DOHH2 (cell line): ENCODE data around the gene DHCR24.

ENCODE experiments used
- CTCF ChIP-seq: fragments of 200-600 bp; sonication (generic); IDR thresholded peaks from one replicate; pipeline ENCODE4 v1.5.1; 2014; ENCODE audit warnings: antibody characterized with exemption, mild to moderate bottlenecking, low read depth, low read length; ENCODE audit not compliant: poor library complexity, severe bottlenecking
- EZH2phosphoT487 ChIP-seq: fragments of 200-600 bp; sonication (generic); IDR thresholded peaks from 2 replicates; pipeline ENCODE4 v1.6.1; 2017; ENCODE audit warnings: borderline replicate concordance, mild to moderate bottlenecking, antibody characterized with exemption, low read length, moderate library complexity, mixed read lengths

- TF ChIP-seq CTCF: no peak
- TF ChIP-seq EZH2phosphoT487: no peak
Observed at GRCh38 chr1:54922921-54923421, 36.0 kb upstream of the DHCR24 start.
